CD4-positive, alpha-beta memory T cell (primary cell): ENCODE measurements around the gene ZNF385A. TPM values are rescaled to one million over a fixed set of nuclear protein-coding genes. Genes with fewer than 3 reads are reported as not detected.
A peak's percentile ranks its signal among the peaks of the same experiment; 100 is the strongest.

ENCODE experiments used
- CTCF ChIA-PET: fragments of 350-600 bp; sonication (Branson Sonifier 250); formaldehyde crosslinking; loops from one replicate; lab custom pipeline; 2021; ENCODE audit warnings: inconsistent platforms; ENCODE audit not compliant: partially characterized antibody; lab: Charles Lee
- POLR2A ChIA-PET: fragments of 350-600 bp; sonication (Branson Sonifier 250); formaldehyde crosslinking; loops from one replicate; lab custom pipeline; 2021; ENCODE audit not compliant: partially characterized antibody; lab: Charles Lee
- DNase-seq, 5 donors: peaks; one replicate each; pipeline versions ENCODE4 v3.0.0 to v3.0.0-alpha.2; 2020 to 2022; ENCODE audit warnings: mixed read lengths in 1 of 5
- H3K27ac ChIP-seq: one replicate; pipeline ENCODE4 v1.7.0; 2013; ENCODE audit warnings: low read depth, low read length
- H3K27me3 ChIP-seq: 2 replicates; pipeline ENCODE4 v1.7.0; 2013; ENCODE audit warnings: mild to moderate bottlenecking, low read length, moderate library complexity; ENCODE audit not compliant: insufficient read depth
- H3K36me3 ChIP-seq: 2 replicates; pipeline ENCODE4 v1.7.0; 2013; ENCODE audit warnings: mild to moderate bottlenecking, low read length, moderate library complexity; ENCODE audit not compliant: insufficient read depth
- H3K4me1 ChIP-seq: 2 replicates; pipeline ENCODE4 v1.7.0; 2013; ENCODE audit warnings: mild to moderate bottlenecking, low read length, moderate library complexity; ENCODE audit not compliant: insufficient read depth
- H3K4me3 ChIP-seq, 2 donors: one replicate each; pipeline ENCODE4 v1.7.0; 2013; ENCODE audit warnings: low read length in 2 of 2, mild to moderate bottlenecking in 1 of 2
- H3K9me3 ChIP-seq, 2 donors: one replicate each; pipeline ENCODE4 v1.7.0; 2013; ENCODE audit warnings: low read length in 2 of 2, control low read depth in 1 of 2; ENCODE audit not compliant: control insufficient read depth in 1 of 2
- H3K27ac Mint-ChIP-seq, 7 donors: one replicate each; pipeline ENCODE4 v1.8.0; 2020 to 2021; ENCODE audit warnings: mixed read lengths in 7 of 7, mild to moderate bottlenecking in 6 of 7, inconsistent platforms in 3 of 7, moderate library complexity in 3 of 7
- H3K27me3 Mint-ChIP-seq, 2 donors: one replicate each; pipeline ENCODE4 v1.8.0; 2020 to 2021; ENCODE audit warnings: mixed read lengths in 2 of 2
- H3K36me3 Mint-ChIP-seq, 2 donors: one replicate each; pipeline ENCODE4 v1.8.0; 2020 to 2021; ENCODE audit warnings: mixed read lengths in 2 of 2, inconsistent platforms in 1 of 2, mild to moderate bottlenecking in 1 of 2
- H3K4me1 Mint-ChIP-seq, 4 donors: one replicate each; pipeline ENCODE4 v1.8.0; 2020 to 2021; ENCODE audit warnings: mixed read lengths in 4 of 4, mild to moderate bottlenecking in 1 of 4
- H3K4me3 Mint-ChIP-seq, 8 donors: one replicate each; pipeline ENCODE4 v1.8.0; 2020 to 2021; ENCODE audit warnings: mixed read lengths in 8 of 8, mild to moderate bottlenecking in 7 of 8, moderate library complexity in 6 of 8, inconsistent platforms in 3 of 8
- H3K9me3 Mint-ChIP-seq, 8 donors: one replicate each; pipeline ENCODE4 v1.8.0; 2020 to 2021; ENCODE audit warnings: mixed read lengths in 8 of 8, mild to moderate bottlenecking in 5 of 8, inconsistent platforms in 3 of 8, moderate library complexity in 1 of 8
- intact Hi-C: fragments of 100-400 bp; cut with micrococcal nuclease; formaldehyde crosslinking; loops from one replicate; pipeline ENCODE4 v1.15.1; 2023
- polyA plus RNA-seq, 2 donors: library from polyadenylated mRNA; unstranded; fragments of 300-500 nt; fragmentation: Illumina TruSeq; gene quantifications; one replicate each; pipeline ENCODE4 v1.2.3, GENCODE V29; 2021
- total RNA-seq, 2 experiments: library from RNA; stranded (reverse); gene quantifications; one replicate each; pipeline ENCODE4 v1.2.3, GENCODE V29; 2021

Gene ZNF385A
- total and polyA plus RNA-seq, 4 experiments from 2014 or later, result 1.8 to 2.1 TPM; not detected in 2

GRCh38 chr12:54404061-54405004, 19.8 kb upstream of the ZNF385A start:
- Histone ChIP-seq H3K4me3 (no peak overlapping the region), H3K27ac (peak overlapping the region; percentile 14), H3K36me3 (peaks cover 97% of the 10 kb centered on the region), H3K27me3 (no peaks in the 10 kb centered on the region), H3K4me1 (peaks cover 22% of the 10 kb centered on the region), H3K9me3 (no peaks in the 10 kb centered on the region)
- H3K4me3 Mint-ChIP-seq, result no peak overlapping the region
- POLR2A ChIA-PET, result interaction anchor here (0.7 to 10.5 kb wide), 5 partner anchors 12 to 93 kb away, joined by 3 to 213 read pairs (median 3); partner anchors contain the start of genes ITGA5 and NCKAP1L
- peak overlapping the region; percentile 74 to 96 (median 91) for H3K27ac Mint-ChIP-seq
- no peaks in the 10 kb centered on the region for H3K27me3 Mint-ChIP-seq
- DNase-seq, result peak; percentile 53 to 71 (median 56)
- intact Hi-C loops, result loop anchor here (1.0 kb wide), 1 partner anchor 15 kb away; the partner anchor contains the start of gene ITGA5
- H3K36me3 Mint-ChIP-seq, result peaks cover 70 to 89% of the 10 kb centered on the region in 2 donors
- peaks cover 21 to 48% (median 37%) of the 10 kb centered on the region in 4 donors for H3K4me1 Mint-ChIP-seq
- no peaks in the 10 kb centered on the region for H3K9me3 Mint-ChIP-seq
- CTCF ChIA-PET, result interaction anchor here (0.8 to 12.3 kb wide), 15 partner anchors 9 to 153 kb away, joined by 3 to 938 read pairs (median 3); partner anchors contain the start of gene ITGA5

- H3K4me1 ChIP-seq, result peaks cover 20% of the 10 kb centered on the region
- Mint-ChIP-seq H3K27ac (peak overlapping the region in 5 of 7 donors; percentile 24 to 72 (median 37)), H3K4me1 (peaks cover 13 to 37% (median 21%) of the 10 kb centered on the region in 4 donors), H3K4me3 (no peak overlapping the region), H3K9me3 (no peaks in the 10 kb centered on the region), H3K36me3 (peaks cover 69 to 86% of the 10 kb centered on the region in 2 donors), H3K27me3 (no peaks in the 10 kb centered on the region)
- no peaks in the 10 kb centered on the region for H3K9me3 ChIP-seq
- peaks cover 96% of the 10 kb centered on the region for H3K36me3 ChIP-seq
- H3K27me3 ChIP-seq, result no peaks in the 10 kb centered on the region
- H3K4me3 ChIP-seq, result no peak overlapping the region
- CTCF ChIA-PET, result interaction anchor here (1.0 to 12.3 kb wide), 5 partner anchors 11 to 62 kb away, joined by 3 to 938 read pairs (median 108); partner anchors contain the start of genes ITGA5 and ZNF385A
- intact Hi-C loops, result no loop called here
- H3K27ac ChIP-seq, result no peak overlapping the region
- DNase-seq, result no peak
- POLR2A ChIA-PET, result interaction anchor here (1.0 to 10.5 kb wide), 4 partner anchors 15 to 37 kb away, joined by 3 to 213 read pairs (median 52); partner anchors contain the start of gene ITGA5
Observed at GRCh38 chr12:54401119-54401518, 16.6 kb upstream of the ZNF385A start.

- Mint-ChIP-seq H3K4me3 (no peak overlapping the region), H3K4me1 (peaks cover 7 to 31% (median 14%) of the 10 kb centered on the region in 4 donors), H3K27me3 (no peaks in the 10 kb centered on the region), H3K36me3 (peaks cover 69 to 87% of the 10 kb centered on the region in 2 donors), H3K27ac (peak overlapping the region in 5 of 7 donors; percentile 65 to 79 (median 76)), H3K9me3 (no peaks in the 10 kb centered on the region)
- intact Hi-C loops, result loop anchor here (1.0 to 5.0 kb wide), 3 partner anchors 14 to 98 kb away; partner anchors contain the start of gene NCKAP1L
- ChIA-PET CTCF (interaction anchor here (0.8 to 12.3 kb wide), 34 partner anchors 7 to 1235 kb away, joined by 3 to 938 read pairs (median 6); partner anchors contain the start of genes CBX5, COPZ1, HNRNPA1 and ITGA5), POLR2A (interaction anchor here (0.6 to 10.5 kb wide), 13 partner anchors 10 to 119 kb away, joined by 3 to 213 read pairs (median 7); partner anchors contain the start of genes CBX5, HNRNPA1, ITGA5 and NCKAP1L)
- Histone ChIP-seq H3K27me3 (no peaks in the 10 kb centered on the region), H3K9me3 (no peaks in the 10 kb centered on the region), H3K4me1 (peaks cover 9% of the 10 kb centered on the region), H3K27ac (no peak overlapping the region), H3K4me3 (no peak overlapping the region), H3K36me3 (peaks cover 93% of the 10 kb centered on the region)
- DNase-seq, result peak; percentile 82 to 88 (median 85)
Observed at GRCh38 chr12:54398995-54399793, 14.7 kb upstream of the ZNF385A start.

GRCh38 chr12:54398218-54398617, 13.7 kb upstream of the ZNF385A start:
- POLR2A ChIA-PET, result interaction anchor here (1.2 to 10.5 kb wide), 4 partner anchors 18 to 44 kb away, joined by 3 to 213 read pairs (median 53); partner anchors contain the start of gene ITGA5
- H3K27me3 Mint-ChIP-seq, result no peaks in the 10 kb centered on the region

GRCh38 chr12:54397157-54397556, 12.6 kb upstream of the ZNF385A start:
- H3K4me1 Mint-ChIP-seq, result peaks cover 14 to 43% (median 23%) of the 10 kb centered on the region in 4 donors
- Histone ChIP-seq H3K27me3 (no peaks in the 10 kb centered on the region), H3K9me3 (no peaks in the 10 kb centered on the region), H3K4me1 (peaks cover 23% of the 10 kb centered on the region), H3K4me3 (no peak overlapping the region), H3K36me3 (peaks cover 72% of the 10 kb centered on the region), H3K27ac (no peak overlapping the region)
- H3K4me3 Mint-ChIP-seq, result no peak overlapping the region
- no peak for DNase-seq
- ChIA-PET POLR2A (interaction anchor here (6.7 to 10.5 kb wide), 2 partner anchors 19 to 41 kb away, joined by 99 to 213 read pairs; partner anchors contain the start of gene ITGA5), CTCF (interaction anchor here (0.6 to 12.3 kb wide), 6 partner anchors 14 to 108 kb away, joined by 3 to 938 read pairs (median 56); partner anchors contain the start of genes ITGA5, NCKAP1L and ZNF385A)
- no peaks in the 10 kb centered on the region for H3K27me3 Mint-ChIP-seq
- H3K9me3 Mint-ChIP-seq, result no peaks in the 10 kb centered on the region
- intact Hi-C loops, result loop anchor here (5.0 kb wide), 1 partner anchor 100 kb away; the partner anchor contains the start of gene NCKAP1L
- peaks cover 58 to 70% of the 10 kb centered on the region in 2 donors for H3K36me3 Mint-ChIP-seq
- H3K27ac Mint-ChIP-seq, result peak overlapping the region in 3 of 7 donors; percentile 69 to 85 (median 77)

More at GRCh38 chr12:54398218-54398617, 13.7 kb upstream of the ZNF385A start:
- Mint-ChIP-seq H3K27ac (peak overlapping the region in 2 of 7 donors; percentile 37 to 72), H3K4me1 (peaks cover 14 to 37% (median 19%) of the 10 kb centered on the region in 4 donors), H3K4me3 (no peak overlapping the region), H3K9me3 (no peaks in the 10 kb centered on the region), H3K36me3 (peaks cover 63 to 80% of the 10 kb centered on the region in 2 donors)
- Histone ChIP-seq H3K36me3 (peaks cover 83% of the 10 kb centered on the region), H3K9me3 (no peaks in the 10 kb centered on the region), H3K27ac (no peak overlapping the region), H3K27me3 (no peaks in the 10 kb centered on the region), H3K4me1 (peaks cover 14% of the 10 kb centered on the region), H3K4me3 (no peak overlapping the region)
- DNase-seq, result no peak
- intact Hi-C loops, result loop anchor here (5.0 kb wide), 1 partner anchor 99 kb away; the partner anchor contains the start of gene NCKAP1L
- CTCF ChIA-PET, result interaction anchor here (0.6 to 12.3 kb wide), 10 partner anchors 15 to 121 kb away, joined by 3 to 938 read pairs (median 11); partner anchors contain the start of genes COPZ1, ITGA5, NCKAP1L and ZNF385A

GRCh38 chr12:54395545-54395944, 11.0 kb upstream of the ZNF385A start:
- CTCF ChIA-PET, result interaction anchor here (1.1 to 12.3 kb wide), 7 partner anchors 10 to 109 kb away, joined by 3 to 938 read pairs (median 5); partner anchors contain the start of genes ITGA5, NCKAP1L and ZNF385A

More at GRCh38 chr12:54395545-54395944, 11.0 kb upstream of the ZNF385A start:
- Mint-ChIP-seq H3K4me3 (peak overlapping the region in 1 of 8 donors; percentile 6), H3K9me3 (no peaks in the 10 kb centered on the region), H3K27ac (peak overlapping the region in 2 of 7 donors; percentile 12 to 23), H3K4me1 (peaks cover 20 to 47% (median 33%) of the 10 kb centered on the region in 4 donors), H3K36me3 (peaks cover 51 to 58% of the 10 kb centered on the region in 2 donors), H3K27me3 (no peaks in the 10 kb centered on the region)
- Histone ChIP-seq H3K27ac (no peak overlapping the region), H3K9me3 (no peaks in the 10 kb centered on the region), H3K4me1 (peaks cover 33% of the 10 kb centered on the region), H3K27me3 (no peaks in the 10 kb centered on the region), H3K36me3 (peaks cover 56% of the 10 kb centered on the region), H3K4me3 (no peak overlapping the region)
- POLR2A ChIA-PET, result interaction anchor here (0.7 to 1.0 kb wide), 2 partner anchors 17 to 34 kb away, joined by 3 to 4 read pairs; no protein-coding TSS in a partner anchor
- DNase-seq, result no peak
- intact Hi-C loops, result loop anchor here (5.0 kb wide), 1 partner anchor 102 kb away; the partner anchor contains the start of gene NCKAP1L
